GM19463 (cell line): ENCODE data around the gene TNFSF9.
"Not testable (repeated sequence)": the region's sequence is repeated elsewhere in the genome, so short reads cannot be mapped to it uniquely, and the experiment has no call there.

Source experiments
- ATAC-seq: cut with Tn5 transposase; IDR thresholded peaks from one replicate; pipeline ENCODE4 v1.9.1; 2021; ENCODE audit warnings: mild to moderate bottlenecking, moderate library complexity; ENCODE audit not compliant: unreplicated experiment

Gene TNFSF9

GRCh38 chr19:6532244-6532999 is 1.6 kb downstream of the TNFSF9 start:
- ATAC-seq = no peak

GRCh38 chr19:6533000-6533328 is 2.1 kb downstream of the TNFSF9 start:
- ATAC-seq = no peak

GRCh38 chr19:6533746-6534418 is 3.1 kb downstream of the TNFSF9 start:
- ATAC-seq = no peak

GRCh38 chr19:6534451-6535093 is 3.7 kb downstream of the TNFSF9 start:
- no peak for ATAC-seq

GRCh38 chr19:6535558-6536137 is 4.8 kb downstream of the TNFSF9 start:
- ATAC-seq = no peak

GRCh38 chr19:6539514-6539913 is 8.7 kb downstream of the TNFSF9 start:
- no peak for ATAC-seq

GRCh38 chr19:6540918-6541689 is 10.3 kb downstream of the TNFSF9 start:
- no peak for ATAC-seq

GRCh38 chr19:6543866-6544347 is 13.1 kb downstream of the TNFSF9 start:
- no peak for ATAC-seq

- not testable (repeated sequence) for ATAC-seq
Observed at GRCh38 chr19:6550679-6551078, 19.9 kb downstream of the TNFSF9 start.

- ATAC-seq = no peak
Observed at GRCh38 chr19:6551091-6551490, 20.3 kb downstream of the TNFSF9 start.

GRCh38 chr19:6551607-6552450 is 21.0 kb downstream of the TNFSF9 start:
- ATAC-seq = peak; percentile 65

GRCh38 chr19:6556043-6556449 is 25.2 kb downstream of the TNFSF9 start:
- ATAC-seq = no peak

- no peak for ATAC-seq
Observed at GRCh38 chr19:6556480-6557195, 25.8 kb downstream of the TNFSF9 start.

GRCh38 chr19:6562437-6562836 is 31.6 kb downstream of the TNFSF9 start:
- ATAC-seq = not testable (repeated sequence)

- ATAC-seq = no peak
Observed at GRCh38 chr19:6564393-6564792, 33.6 kb downstream of the TNFSF9 start.

GRCh38 chr19:6566727-6567126 is 35.9 kb downstream of the TNFSF9 start:
- not testable (repeated sequence) for ATAC-seq

- ATAC-seq = no peak
Observed at GRCh38 chr19:6568010-6568526, 37.2 kb downstream of the TNFSF9 start.

- ATAC-seq = no peak
Observed at GRCh38 chr19:6568816-6569215, 38.0 kb downstream of the TNFSF9 start.

GRCh38 chr19:6570764-6571163 is 39.9 kb downstream of the TNFSF9 start:
- no peak for ATAC-seq
